Measurements from ENCODE around the gene CDH23.

Gene CDH23

DNA sequence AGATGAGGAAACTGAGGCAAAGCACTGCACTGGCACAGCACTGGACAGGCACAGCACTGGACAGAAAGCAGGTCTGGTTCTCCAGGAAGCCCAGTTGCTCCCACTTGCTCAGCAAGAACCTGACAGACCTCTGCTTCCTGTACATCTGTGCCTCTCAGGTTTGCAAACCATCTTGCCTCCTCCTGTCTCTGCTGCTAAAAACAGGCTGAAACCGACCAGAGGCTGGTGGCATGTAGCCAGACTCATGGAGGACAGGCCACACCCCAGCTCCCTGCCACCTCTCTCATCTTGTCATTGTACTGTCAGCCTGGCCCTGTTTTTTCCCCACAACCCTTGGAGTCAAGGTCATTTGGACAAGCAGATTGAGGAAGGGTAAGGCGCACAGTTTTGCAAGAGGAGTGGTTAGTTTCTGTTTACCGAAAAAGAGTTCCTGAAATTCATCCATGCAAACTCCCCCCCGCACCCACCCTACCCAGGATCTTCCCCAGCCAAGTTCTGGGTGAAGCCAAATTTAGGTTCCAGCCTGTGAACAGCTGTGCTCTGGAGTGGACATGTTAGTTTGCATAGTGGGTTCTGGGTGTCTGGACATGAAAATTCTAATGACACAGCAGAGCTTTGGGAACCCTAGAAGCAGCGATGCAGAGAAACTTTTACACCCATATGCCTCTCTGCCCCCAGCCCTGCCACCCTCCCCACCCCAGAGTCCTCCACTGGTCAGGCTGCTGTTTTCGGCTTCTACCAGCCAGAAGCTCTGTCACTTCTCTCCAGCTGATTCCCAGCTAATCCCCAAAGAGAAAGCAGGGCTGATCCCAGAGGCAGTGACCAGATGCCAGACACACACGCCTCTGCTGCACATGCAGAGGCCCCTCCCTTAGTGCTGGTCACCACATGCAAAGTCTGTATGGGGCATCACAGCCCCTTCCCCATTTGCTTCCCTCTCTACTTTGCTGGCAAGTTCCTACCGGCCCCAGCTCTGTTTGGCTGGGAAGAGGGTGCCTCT lies 331.3 kb downstream of the CDH23 start:
- peak overlapping the region; percentile 71 for H3K9ac ChIP-seq (ENCODE audit: low read length)
- TF ChIP-seq, protein P1, sequence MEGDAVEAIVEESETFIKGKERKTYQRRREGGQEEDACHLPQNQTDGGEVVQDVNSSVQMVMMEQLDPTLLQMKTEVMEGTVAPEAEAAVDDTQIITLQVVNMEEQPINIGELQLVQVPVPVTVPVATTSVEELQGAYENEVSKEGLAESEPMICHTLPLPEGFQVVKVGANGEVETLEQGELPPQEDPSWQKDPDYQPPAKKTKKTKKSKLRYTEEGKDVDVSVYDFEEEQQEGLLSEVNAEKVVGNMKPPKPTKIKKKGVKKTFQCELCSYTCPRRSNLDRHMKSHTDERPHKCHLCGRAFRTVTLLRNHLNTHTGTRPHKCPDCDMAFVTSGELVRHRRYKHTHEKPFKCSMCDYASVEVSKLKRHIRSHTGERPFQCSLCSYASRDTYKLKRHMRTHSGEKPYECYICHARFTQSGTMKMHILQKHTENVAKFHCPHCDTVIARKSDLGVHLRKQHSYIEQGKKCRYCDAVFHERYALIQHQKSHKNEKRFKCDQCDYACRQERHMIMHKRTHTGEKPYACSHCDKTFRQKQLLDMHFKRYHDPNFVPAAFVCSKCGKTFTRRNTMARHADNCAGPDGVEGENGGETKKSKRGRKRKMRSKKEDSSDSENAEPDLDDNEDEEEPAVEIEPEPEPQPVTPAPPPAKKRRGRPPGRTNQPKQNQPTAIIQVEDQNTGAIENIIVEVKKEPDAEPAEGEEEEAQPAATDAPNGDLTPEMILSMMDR (IDR thresholded peaks at IDR 0.05; ENCODE audit: low read length) = no peak
- TF ChIP-seq EZH2phosphoT487 (IDR thresholded peaks at IDR 0.05; ENCODE audit: low read length) = no peak
- TF ChIP-seq EZH2 (optimal IDR thresholded peaks at IDR 0.05; ENCODE audit: low read depth, low read length) = no peak
- H3K36me3 ChIP-seq (replicated peaks; ENCODE audit: insufficient read depth, low read length) = no peaks in the 10 kb centered on the region
- H3K4me1 ChIP-seq (ENCODE audit: low read length) = peaks cover 29% of the 10 kb centered on the region
- H3K27ac ChIP-seq (ENCODE audit: low read length) = peak overlapping the region; percentile 93
- H3K27me3 ChIP-seq (replicated peaks; ENCODE audit: insufficient read depth, low read length) = no peaks in the 10 kb centered on the region
- H3F3A ChIP-seq (ENCODE audit: insufficient read depth, low read length) = peaks cover 23% of the 10 kb centered on the region
- DNase-seq = peak; percentile 84
- no peaks in the 10 kb centered on the region for H3K9me3 ChIP-seq (replicated peaks; ENCODE audit: insufficient read depth, low read length)
- peak overlapping the region; percentile 85 for H2AFZ ChIP-seq (ENCODE audit: low read length)
- peak overlapping the region; percentile 23; the same call in 1 of the 2 replicates for H3K4me3 ChIP-seq (ENCODE audit: low read length)
- peak overlapping the region; percentile 74 for H3K4me2 ChIP-seq (ENCODE audit: low read depth, low read length)
- no peaks in the 10 kb centered on the region for H3K9me2 ChIP-seq (replicated peaks; ENCODE audit: insufficient read depth, low read length)
- H3K79me2 ChIP-seq (ENCODE audit: low read length) = no peaks in the 10 kb centered on the region
- H4K20me1 ChIP-seq (ENCODE audit: insufficient read depth, low read length) = no peaks in the 10 kb centered on the region

DNA sequence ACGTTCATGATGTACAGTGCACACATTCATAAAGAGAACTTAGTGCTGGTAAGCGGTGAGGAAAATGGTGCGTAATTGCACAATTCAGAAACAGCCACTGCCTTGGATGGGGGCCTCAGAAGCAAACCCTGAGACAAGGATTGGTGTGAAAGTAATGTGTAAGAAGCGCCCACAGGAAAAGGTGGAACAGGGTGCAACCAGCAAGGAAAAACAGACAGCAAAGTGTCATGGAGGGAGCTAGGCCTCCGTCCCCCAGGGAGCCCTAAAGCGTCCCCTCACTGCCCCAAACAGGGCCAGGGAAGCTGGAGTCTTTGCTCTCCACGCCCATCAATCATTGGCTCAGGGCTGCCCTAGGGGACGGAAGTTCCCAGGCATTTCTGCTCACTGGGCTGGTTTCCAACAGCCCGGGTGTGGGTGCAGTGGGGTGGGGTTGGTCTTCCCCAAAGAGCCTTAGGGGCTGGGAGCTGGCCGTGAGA lies 332.5 kb downstream of the CDH23 start:
- H3K9me2 ChIP-seq (replicated peaks; ENCODE audit: insufficient read depth, low read length) = no peaks in the 10 kb centered on the region
- H3K79me2 ChIP-seq (ENCODE audit: low read length) = no peaks in the 10 kb centered on the region
- H3K9ac ChIP-seq (ENCODE audit: low read length) = no peak overlapping the region
- no peak overlapping the region for H3K4me2 ChIP-seq (ENCODE audit: low read depth, low read length)
- no peaks in the 10 kb centered on the region for H4K20me1 ChIP-seq (ENCODE audit: insufficient read depth, low read length)
- no peak overlapping the region for H2AFZ ChIP-seq (ENCODE audit: low read length)
- no peaks in the 10 kb centered on the region for H3K27me3 ChIP-seq (replicated peaks; ENCODE audit: insufficient read depth, low read length)
- H3K4me3 ChIP-seq (ENCODE audit: low read length) = no peak overlapping the region
- no peaks in the 10 kb centered on the region for H3K9me3 ChIP-seq (replicated peaks; ENCODE audit: insufficient read depth, low read length)
- no peaks in the 10 kb centered on the region for H3K36me3 ChIP-seq (replicated peaks; ENCODE audit: insufficient read depth, low read length)
- DNase-seq = no peak
- H3K27ac ChIP-seq (ENCODE audit: low read length) = peak overlapping the region; percentile 93; the same call in 1 of the 2 replicates
- no peak for TF ChIP-seq EZH2 (optimal IDR thresholded peaks at IDR 0.05; ENCODE audit: low read depth, low read length)
- TF ChIP-seq EZH2phosphoT487 (IDR thresholded peaks at IDR 0.05; ENCODE audit: low read length) = no peak
- TF ChIP-seq, protein P1 (IDR thresholded peaks at IDR 0.05; ENCODE audit: low read length) = no peak
- peaks cover 23% of the 10 kb centered on the region for H3F3A ChIP-seq (ENCODE audit: insufficient read depth, low read length)
- H3K4me1 ChIP-seq (ENCODE audit: low read length) = peaks cover 29% of the 10 kb centered on the region

DNA sequence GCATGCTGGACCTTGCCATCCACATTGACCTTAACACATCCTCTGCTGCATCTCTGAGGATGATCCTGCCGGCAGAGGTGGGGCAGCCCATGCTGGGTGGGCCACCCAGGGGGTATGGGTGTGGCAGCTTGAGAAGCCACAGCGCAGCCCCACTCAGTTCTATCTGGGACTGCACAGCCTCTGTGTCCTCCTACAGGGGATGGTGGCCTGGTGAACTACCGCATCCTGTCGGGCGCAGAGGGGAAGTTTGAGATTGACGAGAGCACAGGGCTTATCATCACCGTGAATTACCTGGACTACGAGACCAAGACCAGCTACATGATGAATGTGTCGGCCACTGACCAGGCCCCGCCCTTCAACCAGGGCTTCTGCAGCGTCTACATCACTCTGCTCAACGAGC lies 335.1 kb downstream of the CDH23 start:
- TF ChIP-seq, protein P1 (IDR thresholded peaks at IDR 0.05; ENCODE audit: low read length) = no peak
- TF ChIP-seq EZH2 (optimal IDR thresholded peaks at IDR 0.05; ENCODE audit: low read depth, low read length) = no peak
- TF ChIP-seq EZH2phosphoT487 (IDR thresholded peaks at IDR 0.05; ENCODE audit: low read length) = no peak
- Histone ChIP-seq H4K20me1 (ENCODE audit: insufficient read depth, low read length) (no peaks in the 10 kb centered on the region), H3K4me1 (ENCODE audit: low read length) (peaks cover 36% of the 10 kb centered on the region), H3F3A (ENCODE audit: insufficient read depth, low read length) (peaks cover 18% of the 10 kb centered on the region), H3K4me3 (ENCODE audit: low read length) (no peak overlapping the region), H3K79me2 (ENCODE audit: low read length) (no peaks in the 10 kb centered on the region), H3K27ac (ENCODE audit: low read length) (no peak overlapping the region), H3K27me3 (replicated peaks; ENCODE audit: insufficient read depth, low read length) (no peaks in the 10 kb centered on the region), H3K9ac (ENCODE audit: low read length) (no peak overlapping the region), H3K4me2 (ENCODE audit: low read depth, low read length) (no peak overlapping the region), H2AFZ (ENCODE audit: low read length) (no peak overlapping the region), H3K36me3 (replicated peaks; ENCODE audit: insufficient read depth, low read length) (no peaks in the 10 kb centered on the region), H3K9me2 (replicated peaks; ENCODE audit: insufficient read depth, low read length) (no peaks in the 10 kb centered on the region), H3K9me3 (replicated peaks; ENCODE audit: insufficient read depth, low read length) (no peaks in the 10 kb centered on the region)
- no peak for DNase-seq

All from MM.1S (cell line).